Activated naive CD8-positive, alpha-beta T cell treated with anti-CD3 and anti-CD28 coated beads, Interleukin-2, amount 50 U/mL, for 24 hours (primary cell): Measurements from ENCODE around the gene FAIM2.
"Not testable (repeated sequence)": the region's sequence is repeated elsewhere in the genome, so short reads cannot be mapped to it uniquely, and the experiment has no call there.

Experiments used
- ATAC-seq: fragments of 150-1000 bp; cut with Tn5 transposase; one replicate; pipeline ENCODE4 v1.10.0; 2021
- DNase-seq: peaks from one replicate; pipeline ENCODE4 v3.0.0; 2021
- H3K27ac Mint-ChIP-seq: one replicate; pipeline ENCODE4 v1.8.0; 2021; ENCODE audit warnings: mild to moderate bottlenecking, mixed read lengths
- H3K27me3 Mint-ChIP-seq: one replicate; pipeline ENCODE4 v1.8.0; 2021; ENCODE audit warnings: mixed read lengths
- H3K36me3 Mint-ChIP-seq: one replicate; pipeline ENCODE4 v1.8.0; 2021; ENCODE audit warnings: low read depth, mixed read lengths
- H3K4me1 Mint-ChIP-seq: one replicate; pipeline ENCODE4 v1.8.0; 2021; ENCODE audit warnings: mixed read lengths
- H3K4me3 Mint-ChIP-seq: one replicate; pipeline ENCODE4 v1.8.0; 2021; ENCODE audit warnings: mild to moderate bottlenecking, moderate library complexity, mixed read lengths
- H3K9me3 Mint-ChIP-seq: one replicate; pipeline ENCODE4 v1.8.0; 2021; ENCODE audit warnings: mixed read lengths

FAIM2 gene

GRCh38 chr12:49887536-49888401 lies 15.9 kb downstream of the FAIM2 start:
- no peak overlapping the region for H3K4me3 Mint-ChIP-seq
- peaks cover 11% of the 10 kb centered on the region for H3K27me3 Mint-ChIP-seq
- no peak overlapping the region for H3K27ac Mint-ChIP-seq
- no peaks in the 10 kb centered on the region for H3K4me1 Mint-ChIP-seq
- DNase-seq (no peak), ATAC-seq (no peak)
- no peaks in the 10 kb centered on the region for H3K9me3 Mint-ChIP-seq
- H3K36me3 Mint-ChIP-seq, result no peaks in the 10 kb centered on the region

GRCh38 chr12:49887091-49887490 lies 16.6 kb downstream of the FAIM2 start:
- H3K27me3 Mint-ChIP-seq, result peaks cover 7% of the 10 kb centered on the region
- ATAC-seq (no peak), DNase-seq (no peak)
- H3K4me3 Mint-ChIP-seq, result no peak overlapping the region
- H3K36me3 Mint-ChIP-seq, result no peaks in the 10 kb centered on the region
- H3K27ac Mint-ChIP-seq, result no peak overlapping the region
- H3K9me3 Mint-ChIP-seq, result no peaks in the 10 kb centered on the region
- no peaks in the 10 kb centered on the region for H3K4me1 Mint-ChIP-seq

GRCh38 chr12:49885663-49886461 lies 17.8 kb downstream of the FAIM2 start:
- H3K4me1 Mint-ChIP-seq, result no peaks in the 10 kb centered on the region
- no peak overlapping the region for H3K4me3 Mint-ChIP-seq
- no peak overlapping the region for H3K27ac Mint-ChIP-seq
- H3K36me3 Mint-ChIP-seq, result no peaks in the 10 kb centered on the region
- DNase-seq (no peak), ATAC-seq (no peak)
- H3K27me3 Mint-ChIP-seq, result peaks cover 7% of the 10 kb centered on the region
- H3K9me3 Mint-ChIP-seq, result no peaks in the 10 kb centered on the region

- Mint-ChIP-seq H3K9me3 (peaks cover 5% of the 10 kb centered on the region), H3K4me1 (no peaks in the 10 kb centered on the region), H3K27me3 (peaks cover 7% of the 10 kb centered on the region), H3K27ac (no peak overlapping the region), H3K36me3 (no peaks in the 10 kb centered on the region), H3K4me3 (no peak overlapping the region)
- DNase-seq (no peak), ATAC-seq (no peak)
Measured at GRCh38 chr12:49885118-49885517, 18.6 kb downstream of the FAIM2 start.

GRCh38 chr12:49882851-49883464 lies 20.7 kb downstream of the FAIM2 start:
- Mint-ChIP-seq H3K36me3 (no peaks in the 10 kb centered on the region), H3K9me3 (peaks cover 27% of the 10 kb centered on the region), H3K4me3 (no peak overlapping the region), H3K4me1 (no peaks in the 10 kb centered on the region), H3K27me3 (peaks cover 7% of the 10 kb centered on the region), H3K27ac (no peak overlapping the region)
- ATAC-seq (no peak), DNase-seq (no peak)

- Mint-ChIP-seq H3K4me1 (no peaks in the 10 kb centered on the region), H3K27me3 (peaks cover 7% of the 10 kb centered on the region), H3K27ac (no peak overlapping the region), H3K4me3 (no peak overlapping the region), H3K9me3 (peaks cover 31% of the 10 kb centered on the region), H3K36me3 (no peaks in the 10 kb centered on the region)
- DNase-seq (no peak), ATAC-seq (no peak)
Measured at GRCh38 chr12:49882248-49882850, 21.4 kb downstream of the FAIM2 start.

GRCh38 chr12:49881415-49882247 lies 22.1 kb downstream of the FAIM2 start:
- H3K9me3 Mint-ChIP-seq, result peaks cover 31% of the 10 kb centered on the region
- H3K27me3 Mint-ChIP-seq, result peaks cover 7% of the 10 kb centered on the region
- DNase-seq (no peak), ATAC-seq (no peak)
- no peaks in the 10 kb centered on the region for H3K4me1 Mint-ChIP-seq
- no peaks in the 10 kb centered on the region for H3K36me3 Mint-ChIP-seq
- H3K27ac Mint-ChIP-seq, result no peak overlapping the region
- H3K4me3 Mint-ChIP-seq, result no peak overlapping the region

- peaks cover 31% of the 10 kb centered on the region for H3K9me3 Mint-ChIP-seq
- no peaks in the 10 kb centered on the region for H3K36me3 Mint-ChIP-seq
- peaks cover 7% of the 10 kb centered on the region for H3K27me3 Mint-ChIP-seq
- H3K4me3 Mint-ChIP-seq, result no peak overlapping the region
- no peak overlapping the region for H3K27ac Mint-ChIP-seq
- DNase-seq, result no peak
- no peaks in the 10 kb centered on the region for H3K4me1 Mint-ChIP-seq
- no peak for ATAC-seq
Measured at GRCh38 chr12:49880756-49881414, 22.8 kb downstream of the FAIM2 start.

- H3K27ac Mint-ChIP-seq, H3K36me3 Mint-ChIP-seq, H3K4me3 Mint-ChIP-seq, H3K27me3 Mint-ChIP-seq, H3K4me1 Mint-ChIP-seq, ATAC-seq, DNase-seq: not testable (repeated sequence)
- H3K9me3 Mint-ChIP-seq, result peaks cover 31% of the 10 kb centered on the region
Measured at GRCh38 chr12:49879065-49879464, 24.6 kb downstream of the FAIM2 start.

GRCh38 chr12:49878021-49878420 lies 25.7 kb downstream of the FAIM2 start:
- peaks cover 2% of the 10 kb centered on the region for H3K27me3 Mint-ChIP-seq
- peaks cover 31% of the 10 kb centered on the region for H3K9me3 Mint-ChIP-seq

GRCh38 chr12:49877066-49877465 lies 26.6 kb downstream of the FAIM2 start:
- ATAC-seq, result no peak
- Mint-ChIP-seq H3K4me3 (no peak overlapping the region), H3K36me3 (no peaks in the 10 kb centered on the region), H3K27ac (no peak overlapping the region), H3K9me3 (peaks cover 31% of the 10 kb centered on the region), H3K4me1 (no peaks in the 10 kb centered on the region), H3K27me3 (peaks cover 2% of the 10 kb centered on the region)
- no peak for DNase-seq

More at GRCh38 chr12:49878021-49878420, 25.7 kb downstream of the FAIM2 start:
- no peak overlapping the region for H3K27ac Mint-ChIP-seq
- no peaks in the 10 kb centered on the region for H3K36me3 Mint-ChIP-seq
- DNase-seq, result no peak
- no peaks in the 10 kb centered on the region for H3K4me1 Mint-ChIP-seq
- H3K4me3 Mint-ChIP-seq, result no peak overlapping the region
- ATAC-seq, result no peak

- H3K9me3 Mint-ChIP-seq, result peaks cover 31% of the 10 kb centered on the region
- no peak overlapping the region for H3K27ac Mint-ChIP-seq
- H3K4me1 Mint-ChIP-seq, result no peaks in the 10 kb centered on the region
- DNase-seq (no peak), ATAC-seq (no peak)
- peaks cover 2% of the 10 kb centered on the region for H3K27me3 Mint-ChIP-seq
- no peaks in the 10 kb centered on the region for H3K36me3 Mint-ChIP-seq
- no peak overlapping the region for H3K4me3 Mint-ChIP-seq
Measured at GRCh38 chr12:49876070-49876469, 27.6 kb downstream of the FAIM2 start.

- Mint-ChIP-seq H3K27me3 (peaks cover 2% of the 10 kb centered on the region), H3K36me3 (no peaks in the 10 kb centered on the region), H3K4me1 (no peaks in the 10 kb centered on the region), H3K4me3 (no peak overlapping the region), H3K27ac (no peak overlapping the region), H3K9me3 (peaks cover 26% of the 10 kb centered on the region)
- DNase-seq, result no peak
- ATAC-seq, result no peak
Measured at GRCh38 chr12:49875115-49875720, 28.5 kb downstream of the FAIM2 start.
